Lower leg skin (tissue), 4 donors: ENCODE measurements around the gene TCF7L1. TPM values are rescaled to one million over a fixed set of nuclear protein-coding genes. Genes with fewer than 3 reads are reported as not detected.

ENCODE experiments used
- DNase-seq, 2 donors: peaks; one replicate each; pipeline ENCODE4 v3.0.0-alpha.2; 2019; ENCODE audit warnings: low spot score in 2 of 2
- H3K4me3 ChIP-seq: fragments of 200-600 bp; sonication (generic); 2 replicates; pipeline ENCODE4 v1.5.1; 2017; ENCODE audit warnings: mild to moderate bottlenecking, low read depth; ENCODE audit not compliant: poor library complexity, severe bottlenecking
- POLR2A ChIP-seq, 2 donors: fragments of 450-650 bp; IDR thresholded peaks; one replicate each; pipeline ENCODE4 v1.6.1; 2016 to 2017; ENCODE audit warnings: antibody characterized with exemption in 2 of 2, mild to moderate bottlenecking in 1 of 2, moderate library complexity in 1 of 2
- WGBS, 2 donors: methylation state at CpG; one replicate each; pipeline ENCODE4 v1.1.5; 2018; 5-methylcytosine and 5-hydroxymethylcytosine counted together
- intact Hi-C: fragments of 100-400 bp; cut with DNase I; formaldehyde crosslinking; loops from one replicate; pipeline ENCODE4 v1.15.0; 2023; ENCODE audit warnings: low total_unique reads
- total RNA-seq, 4 donors: library from RNA; depleted of rRNA; stranded (reverse); fragments of >200 nt; gene quantifications; one replicate each; pipeline ENCODE4 v1.1.0, GENCODE V29; 2016
- TF ChIP-seq, protein P1 (sequence below), 3 donors: fragments of 450-650 bp; IDR thresholded peaks; one replicate each; pipeline ENCODE4 v1.5.1; 2016; ENCODE audit warnings: antibody characterized with exemption in 3 of 3, mild to moderate bottlenecking in 3 of 3, moderate library complexity in 2 of 3

TCF7L1 gene
- total RNA-seq, 4 donors from 2014 or later: 0.67 to 4.8 (median 1.9) TPM

DNA sequence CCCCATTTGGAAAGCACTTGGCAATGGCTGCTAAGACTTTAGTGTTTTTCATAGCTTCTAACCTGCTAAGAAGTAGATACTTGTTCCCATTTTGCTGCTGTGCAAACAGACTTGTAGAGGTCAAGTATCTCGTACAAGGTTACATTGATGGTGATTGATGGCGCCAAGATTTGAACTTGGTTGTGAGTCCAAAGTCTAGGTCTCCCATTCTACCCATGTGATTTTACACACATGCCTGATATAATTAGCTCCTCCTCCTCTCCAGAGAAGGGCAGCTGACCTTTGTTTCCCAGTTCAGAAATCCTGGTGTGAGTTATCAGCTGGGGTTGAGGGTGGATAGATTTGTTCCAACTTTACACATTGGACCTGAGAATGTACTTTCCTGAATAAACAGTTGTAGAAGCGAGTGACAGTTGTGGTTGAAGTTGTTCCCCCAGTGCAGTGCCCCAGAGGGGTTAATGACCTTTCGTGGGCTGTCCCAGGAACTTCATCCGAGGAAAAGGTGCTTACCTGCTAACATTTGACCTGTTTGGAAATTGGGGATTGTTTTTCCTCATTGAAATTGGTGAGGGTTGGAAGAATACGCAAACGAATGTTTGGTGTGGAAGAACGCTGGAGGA is 10.4 kb downstream of the TCF7L1 start:
- DNase-seq: peak in 1 of 2 donors; percentile 25
- TF ChIP-seq POLR2A (IDR thresholded peaks at IDR 0.05): no peak
- TF ChIP-seq, protein P1, sequence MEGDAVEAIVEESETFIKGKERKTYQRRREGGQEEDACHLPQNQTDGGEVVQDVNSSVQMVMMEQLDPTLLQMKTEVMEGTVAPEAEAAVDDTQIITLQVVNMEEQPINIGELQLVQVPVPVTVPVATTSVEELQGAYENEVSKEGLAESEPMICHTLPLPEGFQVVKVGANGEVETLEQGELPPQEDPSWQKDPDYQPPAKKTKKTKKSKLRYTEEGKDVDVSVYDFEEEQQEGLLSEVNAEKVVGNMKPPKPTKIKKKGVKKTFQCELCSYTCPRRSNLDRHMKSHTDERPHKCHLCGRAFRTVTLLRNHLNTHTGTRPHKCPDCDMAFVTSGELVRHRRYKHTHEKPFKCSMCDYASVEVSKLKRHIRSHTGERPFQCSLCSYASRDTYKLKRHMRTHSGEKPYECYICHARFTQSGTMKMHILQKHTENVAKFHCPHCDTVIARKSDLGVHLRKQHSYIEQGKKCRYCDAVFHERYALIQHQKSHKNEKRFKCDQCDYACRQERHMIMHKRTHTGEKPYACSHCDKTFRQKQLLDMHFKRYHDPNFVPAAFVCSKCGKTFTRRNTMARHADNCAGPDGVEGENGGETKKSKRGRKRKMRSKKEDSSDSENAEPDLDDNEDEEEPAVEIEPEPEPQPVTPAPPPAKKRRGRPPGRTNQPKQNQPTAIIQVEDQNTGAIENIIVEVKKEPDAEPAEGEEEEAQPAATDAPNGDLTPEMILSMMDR (IDR thresholded peaks at IDR 0.05): no peak
- intact Hi-C loops: no loop called here
- H3K4me3 ChIP-seq: no peak overlapping the region
- WGBS, 2 donors: 88% methylated on average over 8 of the region's 8 CpGs

DNA sequence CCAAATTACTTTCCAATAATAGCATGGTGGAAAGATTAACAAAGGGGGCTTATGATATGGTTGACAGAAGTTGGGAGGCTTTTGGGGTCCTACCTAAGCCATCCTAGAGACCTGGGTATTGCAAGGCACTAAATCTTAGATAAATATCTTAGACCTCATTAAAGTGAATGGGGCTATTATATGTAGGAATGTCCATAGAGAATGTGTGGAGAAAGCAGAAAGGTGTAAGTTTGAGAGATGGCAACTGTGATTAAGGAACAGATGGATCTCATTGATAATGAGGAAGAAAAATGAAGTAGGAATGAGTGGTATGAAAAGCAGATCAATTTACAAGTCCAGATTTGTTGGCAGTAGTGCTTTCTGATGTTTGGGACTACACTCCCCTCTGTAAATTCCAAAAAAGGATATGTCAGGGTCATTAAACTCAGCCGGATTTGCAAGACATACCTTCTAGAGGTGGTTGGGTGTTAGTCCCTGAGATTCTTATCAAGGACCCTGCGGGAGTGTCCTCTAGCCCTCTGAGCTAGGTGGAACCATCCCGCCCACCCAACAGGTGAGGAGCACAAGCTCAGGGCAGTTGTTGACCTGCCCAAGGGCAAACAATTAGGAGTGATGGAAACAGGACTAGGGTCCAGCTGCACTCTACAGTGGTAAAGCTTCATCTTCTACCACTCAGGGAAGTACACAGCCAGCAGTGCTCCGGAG is 12.1 kb downstream of the TCF7L1 start:
- 81 to 86% methylated on average over 4 of the region's 4 CpGs for WGBS, 2 donors
- H3K4me3 ChIP-seq: no peak overlapping the region
- intact Hi-C loops: no loop called here
- no peak for TF ChIP-seq POLR2A (IDR thresholded peaks at IDR 0.05)
- TF ChIP-seq, protein P1 (IDR thresholded peaks at IDR 0.05): no peak
- DNase-seq: peak in 1 of 2 donors; percentile 76

DNA sequence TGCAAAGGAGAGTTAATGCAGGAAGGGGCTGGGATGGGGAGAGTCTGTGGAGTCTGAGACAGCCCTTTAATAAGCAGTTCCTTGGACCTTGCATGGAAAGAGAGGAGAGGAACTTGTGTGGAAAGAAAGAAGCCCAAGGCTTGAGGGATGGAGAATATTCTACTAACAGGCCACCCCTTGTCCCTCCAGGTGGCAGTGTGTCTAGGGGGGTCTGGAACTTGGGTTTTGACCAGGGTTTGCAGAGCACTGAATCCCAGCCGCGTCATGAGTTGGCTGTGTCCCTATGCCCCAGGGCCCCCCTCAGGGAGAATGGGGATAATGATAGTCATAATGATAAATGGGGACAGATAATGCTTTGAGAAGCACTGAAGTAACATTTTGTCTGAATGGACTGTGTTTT is 15.0 kb downstream of the TCF7L1 start:
- intact Hi-C loops: no loop called here
- 35 to 48% methylated on average over 2 of the region's 2 CpGs for WGBS, 2 donors
- TF ChIP-seq, protein P1 (IDR thresholded peaks at IDR 0.05): no peak
- no peak for TF ChIP-seq POLR2A (IDR thresholded peaks at IDR 0.05)
- no peak overlapping the region for H3K4me3 ChIP-seq
- no peak for DNase-seq

DNA sequence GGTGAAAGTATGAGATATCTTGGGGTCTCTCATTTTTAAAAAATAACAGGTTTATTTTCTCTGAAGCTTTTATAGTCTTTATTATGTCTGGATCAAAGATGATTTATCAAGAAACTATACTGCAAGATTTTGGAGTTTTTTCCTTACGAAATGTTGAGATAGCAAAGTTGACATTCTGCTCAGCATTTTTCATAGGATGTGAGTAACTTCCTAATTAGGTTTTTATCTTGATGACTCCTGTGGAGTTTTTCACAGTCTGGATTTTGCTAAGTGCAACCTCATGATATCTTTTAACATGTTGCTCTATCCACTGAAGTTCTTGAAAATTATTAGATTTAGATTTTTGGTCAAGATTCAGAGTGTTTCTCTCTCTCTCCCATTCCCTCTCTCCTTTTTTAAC is 17.8 kb downstream of the TCF7L1 start:
- no peak overlapping the region for H3K4me3 ChIP-seq
- WGBS, 2 donors: 76 to 83% methylated on average over 1 of the region's 1 CpG
- DNase-seq: no peak
- TF ChIP-seq, protein P1 (IDR thresholded peaks at IDR 0.05): no peak
- no peak for TF ChIP-seq POLR2A (IDR thresholded peaks at IDR 0.05)
- intact Hi-C loops: no loop called here

DNA sequence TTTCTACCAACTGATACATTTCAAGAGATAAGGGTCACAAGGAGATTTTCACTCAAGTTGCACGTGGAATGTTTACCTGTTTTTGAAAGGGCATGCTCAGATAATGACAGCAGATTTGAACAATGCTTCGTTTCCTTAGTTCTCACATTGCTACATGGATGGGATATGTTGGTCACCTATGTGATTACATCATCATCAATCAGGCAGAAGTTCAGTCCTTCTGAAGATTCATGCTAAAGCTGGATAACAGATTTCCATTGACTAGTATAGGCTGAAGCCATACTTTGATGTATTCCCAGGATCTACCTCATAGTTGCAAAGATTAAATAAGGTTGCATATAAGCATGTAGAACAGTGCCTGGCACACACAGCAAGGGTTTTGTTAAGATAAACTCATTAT is 19.7 kb downstream of the TCF7L1 start:
- intact Hi-C loops: no loop called here
- DNase-seq: no peak
- WGBS, 2 donors: 95 to 99% methylated on average over 2 of the region's 2 CpGs
- TF ChIP-seq, protein P1 (IDR thresholded peaks at IDR 0.05): no peak
- no peak for TF ChIP-seq POLR2A (IDR thresholded peaks at IDR 0.05)
- H3K4me3 ChIP-seq: no peak overlapping the region
